SK-N-SH (cell line): Measurements from ENCODE around the gene PCK2. TPM values are rescaled to one million over a fixed set of nuclear protein-coding genes. Genes with fewer than 3 reads are reported as not detected.

Experiments used
- CTCF ChIA-PET: fragments of 300-600, 350-600 bp; formaldehyde crosslinking; extraction: SDS; loops from one replicate; lab custom pipeline; 2021; lab: Yijun Ruan, JAX
- POLR2A ChIA-PET: fragments of 350-600 bp; sonication (Branson Sonifier 250); formaldehyde crosslinking; extraction: SDS; loops from one replicate; lab custom pipeline; 2020; ENCODE audit warnings: antibody characterized with exemption, inconsistent platforms; lab: Yijun Ruan, JAX
- DNase-seq: peaks from one replicate; pipeline ENCODE4 v3.0.0; 2012
- H2AFZ ChIP-seq: fragments of 200-600 bp; sonication (generic); 2 replicates; pipeline ENCODE4 v1.8.1; 2016; ENCODE audit warnings: antibody characterized with exemption, mild to moderate bottlenecking, low read depth
- H3F3A ChIP-seq: fragments of 200-600 bp; sonication (generic); replicated peaks from 2 replicates; pipeline ENCODE3; 2016; ENCODE audit warnings: antibody characterized with exemption, mild to moderate bottlenecking; ENCODE audit not compliant: insufficient read depth
- H3K27ac ChIP-seq, 2 experiments: fragments of 200-500 bp in 1 of 2; fragments of 200-600 bp in 1 of 2; sonication (Bioruptor generic) in 1 of 2; sonication (generic), shearing (Covaris generic) in 1 of 2; 2 replicates each; pipeline versions ENCODE4 v1.5.1 to v1.6.1; 2014 to 2016; ENCODE audit warnings: low read depth in 2 of 2, inconsistent platforms in 1 of 2, low read length in 1 of 2, mild to moderate bottlenecking in 1 of 2, mixed read lengths in 1 of 2
- H3K27me3 ChIP-seq: fragments of 200-600 bp; sonication (generic), shearing (Covaris generic); 2 replicates; pipeline ENCODE4 v1.6.1; 2016; ENCODE audit warnings: mixed run types; ENCODE audit not compliant: insufficient read depth
- H3K36me3 ChIP-seq, 2 experiments: fragments of 200-500 bp in 1 of 2; fragments of 200-600 bp in 1 of 2; sonication (Bioruptor generic) in 1 of 2; sonication (generic) in 1 of 2; replicated peaks in 1 of 2; 2 replicates each; pipeline versions ENCODE3 to v1.5.1; 2014 to 2016; ENCODE audit warnings: low read length in 1 of 2, mild to moderate bottlenecking in 1 of 2; ENCODE audit not compliant: insufficient read depth in 2 of 2, control insufficient read depth in 1 of 2
- H3K4me1 ChIP-seq, 2 experiments: fragments of 200-500 bp in 1 of 2; fragments of 200-600 bp in 1 of 2; sonication (Bioruptor generic) in 1 of 2; sonication (generic), shearing (Covaris generic) in 1 of 2; 2 replicates each; pipeline versions ENCODE4 v1.5.1 to v1.6.1; 2014 to 2016; ENCODE audit warnings: low read depth in 1 of 2, low read length in 1 of 2, mixed run types in 1 of 2; ENCODE audit not compliant: insufficient read depth in 2 of 2, control insufficient read depth in 1 of 2
- H3K4me2 ChIP-seq: fragments of 200-600 bp; sonication (generic), shearing (Covaris generic); 2 replicates; pipeline ENCODE4 v1.6.1; 2017; ENCODE audit warnings: mixed run types
- H3K4me3 ChIP-seq, 2 experiments: fragments of 200-500 bp in 1 of 2; fragments of 200-600 bp in 1 of 2; sonication (Bioruptor generic) in 1 of 2; sonication (generic), shearing (Covaris generic) in 1 of 2; 2 replicates each; pipeline versions ENCODE4 v1.5.1 to v1.8.1; 2014 to 2016; ENCODE audit warnings: low read depth in 2 of 2, inconsistent platforms in 1 of 2, low read length in 1 of 2, mild to moderate bottlenecking in 1 of 2, mixed read lengths in 1 of 2, moderate library complexity in 1 of 2
- H3K79me2 ChIP-seq: fragments of 200-600 bp; sonication (generic); 2 replicates; pipeline ENCODE4 v1.8.1; 2017; ENCODE audit warnings: mild to moderate bottlenecking; ENCODE audit not compliant: insufficient read depth
- H3K9ac ChIP-seq: fragments of 200-600 bp; sonication (generic); 2 replicates; pipeline ENCODE4 v1.6.1; 2017; ENCODE audit warnings: mixed run types
- H3K9me2 ChIP-seq: fragments of 200-600 bp; sonication (generic); 2 replicates; pipeline ENCODE4 v1.6.1; 2017; ENCODE audit warnings: mixed run types
- H3K9me3 ChIP-seq: fragments of 200-600 bp; sonication (generic); 2 replicates; pipeline ENCODE4 v1.6.1; 2017; ENCODE audit warnings: mixed run types, mild to moderate bottlenecking, moderate library complexity
- H4K20me1 ChIP-seq: fragments of 200-600 bp; sonication (generic); 2 replicates; pipeline ENCODE4 v1.6.1; 2017; ENCODE audit warnings: mild to moderate bottlenecking, mixed run types; ENCODE audit not compliant: insufficient read depth
- CHD2 ChIP-seq: fragments of 150-350 bp; IDR thresholded peaks from 2 replicates; pipeline ENCODE4 v1.6.1; 2018; ENCODE audit warnings: low read length; ENCODE audit not compliant: partially characterized antibody
- FOSL2 ChIP-seq: IDR thresholded peaks from 2 replicates; pipeline ENCODE4 v1.4.0; 2012; ENCODE audit warnings: low read depth, mild to moderate bottlenecking, moderate library complexity, borderline replicate concordance
- FOXM1 ChIP-seq: IDR thresholded peaks from 2 replicates; pipeline ENCODE4 v1.4.0; 2012; ENCODE audit warnings: low read depth, mild to moderate bottlenecking
- GATA2 ChIP-seq: sonication (generic); formaldehyde crosslinking; IDR thresholded peaks from 2 replicates; pipeline ENCODE4 v1.5.0; 2020; ENCODE audit warnings: mild to moderate bottlenecking, missing genetic modification reagents
- MAX ChIP-seq: IDR thresholded peaks from 2 replicates; pipeline ENCODE4 v1.4.0; 2012; ENCODE audit warnings: low read depth
- MXI1 ChIP-seq: IDR thresholded peaks from 2 replicates; pipeline ENCODE4 v1.6.1; 2012; ENCODE audit warnings: mild to moderate bottlenecking, low read depth, low read length, improper control_type of control experiment
- NFIC ChIP-seq: IDR thresholded peaks from 2 replicates; pipeline ENCODE4 v1.4.0; 2012; ENCODE audit warnings: borderline replicate concordance
- RFX5 ChIP-seq: IDR thresholded peaks from 2 replicates; pipeline ENCODE4 v1.6.1; 2012; ENCODE audit warnings: mild to moderate bottlenecking, improper control_type of control experiment, low read length
- TAF1 ChIP-seq: IDR thresholded peaks from 2 replicates; pipeline ENCODE4 v1.6.1; 2012; ENCODE audit warnings: low read depth, mild to moderate bottlenecking, low read length, moderate library complexity, borderline replicate concordance
- TEAD4 ChIP-seq: IDR thresholded peaks from 2 replicates; pipeline ENCODE4 v1.4.0; 2012; ENCODE audit warnings: mild to moderate bottlenecking, borderline replicate concordance; ENCODE audit not compliant: insufficient read depth
- USF2 ChIP-seq: fragments of 150-350 bp; IDR thresholded peaks from 2 replicates; pipeline ENCODE4 v1.6.1; 2017; ENCODE audit warnings: antibody characterized with exemption, low read length, low read depth, borderline replicate concordance
- YY1 ChIP-seq: IDR thresholded peaks from 2 replicates; pipeline ENCODE4 v1.4.0; 2012; ENCODE audit warnings: low read depth, mild to moderate bottlenecking
- WGBS: methylation state at CpG from one replicate; pipeline ENCODE4 v1.1.6; 2017; ENCODE audit warnings: low lambda C conversion rate; 5-methylcytosine and 5-hydroxymethylcytosine counted together
- polyA plus RNA-seq, 3 experiments: library from polyadenylated mRNA; depleted of rRNA; stranded (reverse); fragments of >200 nt; gene quantifications; 2 replicates each; pipeline ENCODE4 v1.2.3, GENCODE V29; 2012
- TF ChIP-seq, protein P1 (sequence below): fragments of 200-600 bp; sonication (generic); IDR thresholded peaks from 2 replicates; pipeline ENCODE4 v1.6.1; 2017; ENCODE audit warnings: antibody characterized with exemption, mild to moderate bottlenecking, moderate library complexity
- TF ChIP-seq, protein P2 (sequence below): IDR thresholded peaks from 2 replicates; pipeline ENCODE4 v1.6.1; 2012; ENCODE audit warnings: mild to moderate bottlenecking, low read depth, low read length, moderate library complexity

The PCK2 gene
- polyA plus RNA-seq, 1 of the 3 experiments (the other 2 are of a cell fraction): 16.6 TPM

DNA sequence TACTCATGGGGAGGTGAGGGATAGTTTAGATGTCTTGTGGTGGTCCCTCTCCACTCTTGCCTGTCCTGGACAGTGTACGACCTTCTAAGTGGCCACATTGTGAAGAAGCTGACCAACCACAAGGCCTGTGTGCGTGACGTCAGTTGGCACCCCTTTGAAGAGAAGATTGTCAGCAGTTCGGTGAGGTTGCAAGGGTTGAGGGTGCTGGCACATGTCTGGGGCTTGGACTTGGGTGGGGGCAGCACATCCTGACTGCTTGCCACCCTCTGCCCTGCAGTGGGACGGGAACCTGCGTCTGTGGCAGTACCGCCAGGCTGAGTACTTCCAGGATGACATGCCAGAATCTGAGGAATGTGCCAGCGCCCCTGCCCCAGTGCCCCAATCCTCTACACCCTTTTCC is 28.8 kb downstream of the PCK2 start (continued):
- no peak for TF ChIP-seq CHD2
- no peak for TF ChIP-seq TAF1
- no peak for TF ChIP-seq FOSL2
- TF ChIP-seq NFIC: no peak
- TF ChIP-seq FOXM1: no peak
- no peak for TF ChIP-seq GATA2 (CRISPR knock-in tag)

DNA sequence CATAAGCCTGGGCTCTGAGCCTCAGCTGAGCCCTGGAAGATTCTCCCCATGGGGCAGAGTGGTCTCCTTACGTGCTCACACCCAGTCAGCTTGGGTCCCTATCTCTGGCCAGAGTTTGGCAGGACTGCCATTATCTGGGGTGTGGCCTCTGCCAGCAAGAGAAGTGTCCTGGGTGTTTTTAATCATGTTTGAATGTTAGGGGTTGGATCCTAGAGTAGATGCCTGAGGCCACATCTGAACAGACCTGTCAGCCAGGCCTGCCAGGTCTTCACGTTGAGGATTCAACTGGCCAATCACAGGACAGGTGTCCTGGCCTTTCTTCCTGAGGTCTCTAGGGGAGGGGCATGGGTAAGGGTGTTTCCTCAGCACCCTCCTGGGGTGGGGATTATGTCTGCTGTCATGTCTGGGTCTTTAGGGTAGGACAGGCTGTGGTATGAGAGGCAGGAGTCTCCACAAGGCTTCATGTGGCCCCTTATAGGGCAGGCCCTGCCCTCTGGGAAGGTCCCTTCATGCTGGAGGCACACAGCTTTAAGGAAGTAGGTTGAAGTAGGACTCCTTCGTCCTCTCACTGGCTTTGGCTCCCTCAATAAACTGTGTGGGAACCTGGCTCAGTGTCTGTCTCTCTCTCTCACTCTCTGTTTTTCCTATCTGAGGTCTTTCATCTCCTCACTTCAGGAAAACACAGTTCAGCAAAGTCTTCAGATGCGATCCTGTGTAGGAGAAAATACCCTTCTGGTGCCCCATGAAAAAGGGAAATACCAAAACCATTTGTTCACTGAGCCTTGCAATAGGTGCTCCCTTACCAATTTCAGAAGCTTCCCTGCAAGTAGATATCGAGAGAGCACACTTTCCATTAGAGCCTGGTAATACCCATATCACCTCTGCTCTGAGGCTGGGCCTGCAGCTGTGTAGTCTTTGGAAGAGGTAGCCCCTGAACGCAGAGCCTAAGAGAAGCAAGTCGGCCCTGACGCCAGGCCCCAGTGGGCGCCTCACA is 29.6 kb downstream of the PCK2 start:
- no peaks in the 10 kb centered on the region for H3K79me2 ChIP-seq
- H3K9ac ChIP-seq: no peak overlapping the region
- no peaks in the 10 kb centered on the region for H3K9me2 ChIP-seq
- no peak overlapping the region for H2AFZ ChIP-seq
- DNase-seq: no peak
- peaks cover 2% of the 10 kb centered on the region for H3F3A ChIP-seq
- H4K20me1 ChIP-seq: no peaks in the 10 kb centered on the region
- CTCF ChIA-PET: interaction anchor here (1.8 to 2.0 kb wide), 2 partner anchors 15 kb away, joined by 5 to 7 read pairs; no protein-coding TSS in a partner anchor
- no peak for TF ChIP-seq YY1
- no peak for TF ChIP-seq NFIC
- no peak for TF ChIP-seq TEAD4
- TF ChIP-seq, protein P1, sequence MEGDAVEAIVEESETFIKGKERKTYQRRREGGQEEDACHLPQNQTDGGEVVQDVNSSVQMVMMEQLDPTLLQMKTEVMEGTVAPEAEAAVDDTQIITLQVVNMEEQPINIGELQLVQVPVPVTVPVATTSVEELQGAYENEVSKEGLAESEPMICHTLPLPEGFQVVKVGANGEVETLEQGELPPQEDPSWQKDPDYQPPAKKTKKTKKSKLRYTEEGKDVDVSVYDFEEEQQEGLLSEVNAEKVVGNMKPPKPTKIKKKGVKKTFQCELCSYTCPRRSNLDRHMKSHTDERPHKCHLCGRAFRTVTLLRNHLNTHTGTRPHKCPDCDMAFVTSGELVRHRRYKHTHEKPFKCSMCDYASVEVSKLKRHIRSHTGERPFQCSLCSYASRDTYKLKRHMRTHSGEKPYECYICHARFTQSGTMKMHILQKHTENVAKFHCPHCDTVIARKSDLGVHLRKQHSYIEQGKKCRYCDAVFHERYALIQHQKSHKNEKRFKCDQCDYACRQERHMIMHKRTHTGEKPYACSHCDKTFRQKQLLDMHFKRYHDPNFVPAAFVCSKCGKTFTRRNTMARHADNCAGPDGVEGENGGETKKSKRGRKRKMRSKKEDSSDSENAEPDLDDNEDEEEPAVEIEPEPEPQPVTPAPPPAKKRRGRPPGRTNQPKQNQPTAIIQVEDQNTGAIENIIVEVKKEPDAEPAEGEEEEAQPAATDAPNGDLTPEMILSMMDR: no peak
- POLR2A ChIA-PET: interaction anchor here (1.1 kb wide), 1 partner anchor 10 kb away, joined by 6 read pairs; no protein-coding TSS in a partner anchor
- no peak overlapping the region for H3K4me3 ChIP-seq
- no peak overlapping the region for H3K4me2 ChIP-seq
- H3K36me3 ChIP-seq: peaks cover 3 to 27% of the 10 kb centered on the region in 2 experiments
- H3K4me1 ChIP-seq: no peaks in the 10 kb centered on the region
- H3K9me3 ChIP-seq: no peaks in the 10 kb centered on the region
- no peak overlapping the region for H3K27ac ChIP-seq
- H3K27me3 ChIP-seq: no peaks in the 10 kb centered on the region
- 83% methylated on average over 4 of the region's 9 CpGs for WGBS

GRCh38 chr14:24126939-24127338 is 32.8 kb downstream of the PCK2 start:
- POLR2A ChIA-PET: interaction anchor here (2.6 kb wide), 1 partner anchor 9 kb away, joined by 12 read pairs; the partner anchor contains the start of gene PSME1
- TF ChIP-seq MAX (no peak), RFX5 (no peak), USF2 (no peak), MXI1 (no peak)
- TF ChIP-seq, protein P2, sequence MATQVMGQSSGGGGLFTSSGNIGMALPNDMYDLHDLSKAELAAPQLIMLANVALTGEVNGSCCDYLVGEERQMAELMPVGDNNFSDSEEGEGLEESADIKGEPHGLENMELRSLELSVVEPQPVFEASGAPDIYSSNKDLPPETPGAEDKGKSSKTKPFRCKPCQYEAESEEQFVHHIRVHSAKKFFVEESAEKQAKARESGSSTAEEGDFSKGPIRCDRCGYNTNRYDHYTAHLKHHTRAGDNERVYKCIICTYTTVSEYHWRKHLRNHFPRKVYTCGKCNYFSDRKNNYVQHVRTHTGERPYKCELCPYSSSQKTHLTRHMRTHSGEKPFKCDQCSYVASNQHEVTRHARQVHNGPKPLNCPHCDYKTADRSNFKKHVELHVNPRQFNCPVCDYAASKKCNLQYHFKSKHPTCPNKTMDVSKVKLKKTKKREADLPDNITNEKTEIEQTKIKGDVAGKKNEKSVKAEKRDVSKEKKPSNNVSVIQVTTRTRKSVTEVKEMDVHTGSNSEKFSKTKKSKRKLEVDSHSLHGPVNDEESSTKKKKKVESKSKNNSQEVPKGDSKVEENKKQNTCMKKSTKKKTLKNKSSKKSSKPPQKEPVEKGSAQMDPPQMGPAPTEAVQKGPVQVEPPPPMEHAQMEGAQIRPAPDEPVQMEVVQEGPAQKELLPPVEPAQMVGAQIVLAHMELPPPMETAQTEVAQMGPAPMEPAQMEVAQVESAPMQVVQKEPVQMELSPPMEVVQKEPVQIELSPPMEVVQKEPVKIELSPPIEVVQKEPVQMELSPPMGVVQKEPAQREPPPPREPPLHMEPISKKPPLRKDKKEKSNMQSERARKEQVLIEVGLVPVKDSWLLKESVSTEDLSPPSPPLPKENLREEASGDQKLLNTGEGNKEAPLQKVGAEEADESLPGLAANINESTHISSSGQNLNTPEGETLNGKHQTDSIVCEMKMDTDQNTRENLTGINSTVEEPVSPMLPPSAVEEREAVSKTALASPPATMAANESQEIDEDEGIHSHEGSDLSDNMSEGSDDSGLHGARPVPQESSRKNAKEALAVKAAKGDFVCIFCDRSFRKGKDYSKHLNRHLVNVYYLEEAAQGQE: no peak
- no peak overlapping the region for H3K4me2 ChIP-seq

More at GRCh38 chr14:24126939-24127338, 32.8 kb downstream of the PCK2 start:
- Histone ChIP-seq H3K79me2 (no peaks in the 10 kb centered on the region), H3K9me3 (no peaks in the 10 kb centered on the region), H3K9me2 (no peaks in the 10 kb centered on the region), H2AFZ (no peak overlapping the region), H3K4me1 (peaks cover 0 to 8% of the 10 kb centered on the region in 2 experiments; a peak in 1 of 4 replicates), H4K20me1 (no peaks in the 10 kb centered on the region), H3K36me3 (peaks cover 0 to 3% of the 10 kb centered on the region in 2 experiments), H3K9ac (no peak overlapping the region), H3K4me3 (no peak overlapping the region), H3F3A (peaks cover 6% of the 10 kb centered on the region), H3K27ac (no peak overlapping the region), H3K27me3 (no peaks in the 10 kb centered on the region)
- no peak for DNase-seq
- CTCF ChIA-PET: interaction anchor here (1.2 to 1.8 kb wide), 3 partner anchors 9 to 68 kb away, joined by 4 to 5 read pairs (median 5); partner anchors contain the start of gene PSME1
